ENCODE data around the gene EIF3J. TPM values are rescaled to one million over a fixed set of nuclear protein-coding genes. Genes with fewer than 3 reads are reported as not detected.
"Not testable (repeated sequence)": the region's sequence is repeated elsewhere in the genome, so short reads cannot be mapped to it uniquely, and the experiment has no call there.

EIF3J gene
- total and polyA plus RNA-seq, 2 of the 4 experiments (the other 2 are of a cell fraction) = 51.6 to 59.9 TPM

- peaks cover 14 to 55% of the 10 kb centered on the region in 2 experiments for H3K79me1 ChIP-seq (ENCODE audit: low read depth in 1 of 2, low read length in 2 of 2)
- H3K9ac ChIP-seq (ENCODE audit: low read depth, low read length); H3K56ac ChIP-seq (ENCODE audit: extremely low read depth, insufficient read depth, low read length); H4K5ac ChIP-seq (ENCODE audit: low read depth, low read length); H3K27ac ChIP-seq (ENCODE audit: insufficient read depth, low read length); H2AK9ac ChIP-seq (replicated peaks; ENCODE audit: low read depth, low read length, poor library complexity); in situ Hi-C loops (cut with MboI; ENCODE audit: low sequenced_read_pairs); H2BK20ac ChIP-seq (ENCODE audit: low read depth, low read length); H3K27me3 ChIP-seq (ENCODE audit: control insufficient read depth, insufficient read depth, low read length); H4K91ac ChIP-seq (ENCODE audit: insufficient read depth, low read depth, low read length); H3K4me2 ChIP-seq (ENCODE audit: low read depth, low read length); H3K9me3 ChIP-seq (ENCODE audit: control insufficient read depth, insufficient read depth, low read length); H2AK5ac ChIP-seq (ENCODE audit: low read depth, low read length); H3K4me3 ChIP-seq (ENCODE audit: insufficient read depth, low read depth, low read length); intact Hi-C loops (cut with micrococcal nuclease); H3K14ac ChIP-seq (replicated peaks; ENCODE audit: low read depth, low read length); H2BK15ac ChIP-seq (ENCODE audit: low read depth, low read length); BruUV-seq (replicated peaks); H2AFZ ChIP-seq (replicated peaks; ENCODE audit: low read length, poor library complexity); H2BK120ac ChIP-seq (ENCODE audit: low read depth, low read length); DNase-seq; H3K18ac ChIP-seq (ENCODE audit: low read depth, low read length); H4K8ac ChIP-seq (ENCODE audit: low read depth in 2 of 2, low read length in 2 of 2); H3K4ac ChIP-seq (ENCODE audit: low read depth, low read length); POLR2A ChIA-PET (ENCODE audit: unreplicated experiment); H3K36me3 ChIP-seq (ENCODE audit: control insufficient read depth, insufficient read depth, low read length); H2BK5ac ChIP-seq (ENCODE audit: low read depth, low read length, poor library complexity, severe bottlenecking); ATAC-seq (ENCODE audit: low read depth); dilution Hi-C loops (cut with HindIII; ENCODE audit: low sequenced_read_pairs, unreplicated experiment); H3K23ac ChIP-seq (ENCODE audit: low read depth, low read length): not testable (repeated sequence)
- H4K20me1 ChIP-seq (ENCODE audit: insufficient read depth, low read length) = peaks cover 47% of the 10 kb centered on the region
- H3K4me1 ChIP-seq (ENCODE audit: control insufficient read depth, insufficient read depth, low read length) = peaks cover 17% of the 10 kb centered on the region
- CTCF ChIA-PET = interaction anchor here (0.6 to 1.9 kb wide), 2 partner anchors 9 to 16 kb away, joined by 3 to 5 read pairs; no protein-coding TSS in a partner anchor
- H3K9me1 ChIP-seq (ENCODE audit: insufficient read depth, low read length) = peaks cover 11% of the 10 kb centered on the region; the same call in 1 of the 2 replicates
- no CpG with 5 or more reads among the region's 5 CpGs for WGBS, 2 experiments (ENCODE audit: extremely low coverage in 2 of 2, insufficient read length in 1 of 2)
Observed at GRCh38 chr15:44544745-44545144, 7.8 kb downstream of the EIF3J start.
